ENCODE data around the gene IGFBPL1. TPM values are rescaled to one million over a fixed set of nuclear protein-coding genes. Genes with fewer than 3 reads are reported as not detected.

Gene IGFBPL1
- total RNA-seq, 1 donor from 2014 or later: 10.0 TPM

GRCh38 chr9:38417003-38417945 lies 7.0 kb downstream of the IGFBPL1 start:
- DNase-seq (ENCODE audit: low read depth): no peak
- peaks cover 22% of the 10 kb centered on the region for H3K27me3 ChIP-seq (ENCODE audit: control insufficient read depth, insufficient read depth, low read length)

DNA sequence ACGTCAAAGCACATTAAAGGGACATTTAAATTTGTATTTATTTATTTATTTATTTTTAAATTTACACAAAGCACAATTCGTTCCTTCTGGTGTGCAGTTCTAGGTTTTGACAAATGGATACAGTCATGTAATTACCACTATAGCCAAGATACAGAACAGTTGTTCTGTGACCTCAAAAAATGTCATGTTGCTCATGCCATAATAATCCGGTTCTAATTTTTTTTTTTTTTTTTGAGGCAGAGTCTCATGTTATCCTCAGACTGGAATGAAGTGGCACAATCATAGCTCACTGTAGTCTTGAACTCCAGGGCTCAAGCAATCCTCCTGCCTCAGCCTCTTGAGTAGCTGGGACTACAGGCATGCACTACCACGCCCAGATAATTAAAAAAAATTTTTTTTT lies 7.8 kb downstream of the IGFBPL1 start:
- H3K4me3 ChIP-seq (ENCODE audit: low read depth, low read length): no peak overlapping the region
- no peak for DNase-seq (ENCODE audit: low read depth)
- H3K27me3 ChIP-seq (ENCODE audit: control insufficient read depth, insufficient read depth, low read length): peaks cover 22% of the 10 kb centered on the region
- TF ChIP-seq, protein P1, sequence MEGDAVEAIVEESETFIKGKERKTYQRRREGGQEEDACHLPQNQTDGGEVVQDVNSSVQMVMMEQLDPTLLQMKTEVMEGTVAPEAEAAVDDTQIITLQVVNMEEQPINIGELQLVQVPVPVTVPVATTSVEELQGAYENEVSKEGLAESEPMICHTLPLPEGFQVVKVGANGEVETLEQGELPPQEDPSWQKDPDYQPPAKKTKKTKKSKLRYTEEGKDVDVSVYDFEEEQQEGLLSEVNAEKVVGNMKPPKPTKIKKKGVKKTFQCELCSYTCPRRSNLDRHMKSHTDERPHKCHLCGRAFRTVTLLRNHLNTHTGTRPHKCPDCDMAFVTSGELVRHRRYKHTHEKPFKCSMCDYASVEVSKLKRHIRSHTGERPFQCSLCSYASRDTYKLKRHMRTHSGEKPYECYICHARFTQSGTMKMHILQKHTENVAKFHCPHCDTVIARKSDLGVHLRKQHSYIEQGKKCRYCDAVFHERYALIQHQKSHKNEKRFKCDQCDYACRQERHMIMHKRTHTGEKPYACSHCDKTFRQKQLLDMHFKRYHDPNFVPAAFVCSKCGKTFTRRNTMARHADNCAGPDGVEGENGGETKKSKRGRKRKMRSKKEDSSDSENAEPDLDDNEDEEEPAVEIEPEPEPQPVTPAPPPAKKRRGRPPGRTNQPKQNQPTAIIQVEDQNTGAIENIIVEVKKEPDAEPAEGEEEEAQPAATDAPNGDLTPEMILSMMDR (IDR thresholded peaks at IDR 0.05; ENCODE audit: insufficient read depth, low read length, poor library complexity, severe bottlenecking): no peak
- no peaks in the 10 kb centered on the region for H3K36me3 ChIP-seq (ENCODE audit: control insufficient read depth, insufficient read depth, low read length)

More at GRCh38 chr9:38417003-38417945, 7.0 kb downstream of the IGFBPL1 start:
- no peaks in the 10 kb centered on the region for H3K36me3 ChIP-seq (ENCODE audit: control insufficient read depth, insufficient read depth, low read length)
- TF ChIP-seq, protein P1 (IDR thresholded peaks at IDR 0.05; ENCODE audit: insufficient read depth, low read length, poor library complexity, severe bottlenecking): peak; percentile 69
- H3K4me3 ChIP-seq (ENCODE audit: low read depth, low read length): no peak overlapping the region

DNA sequence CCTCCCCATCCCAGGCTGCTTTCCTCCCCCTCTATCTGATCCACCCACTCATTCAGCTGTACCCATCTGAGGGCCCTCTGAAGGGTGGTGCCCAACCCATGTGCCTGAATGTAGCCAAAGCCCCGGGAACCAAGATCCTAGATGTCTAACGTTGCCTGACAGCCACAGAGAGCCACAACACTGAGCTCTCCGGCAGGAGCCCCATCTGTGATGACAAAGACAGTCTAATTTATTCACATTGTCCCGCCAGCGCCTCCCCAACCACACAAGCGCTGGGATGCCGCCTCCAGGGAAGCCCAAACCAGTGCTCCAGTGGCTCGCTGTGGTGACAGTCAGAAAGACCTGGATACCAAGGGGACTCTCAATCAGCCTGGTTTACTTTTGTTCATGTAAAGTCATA lies 8.4 kb downstream of the IGFBPL1 start:
- Histone ChIP-seq H3K36me3 (ENCODE audit: control insufficient read depth, insufficient read depth, low read length) (no peaks in the 10 kb centered on the region), H3K4me3 (ENCODE audit: low read depth, low read length) (no peak overlapping the region), H3K27me3 (ENCODE audit: control insufficient read depth, insufficient read depth, low read length) (peaks cover 22% of the 10 kb centered on the region)
- no peak for DNase-seq (ENCODE audit: low read depth)
- TF ChIP-seq, protein P1 (IDR thresholded peaks at IDR 0.05; ENCODE audit: insufficient read depth, low read length, poor library complexity, severe bottlenecking): no peak

DNA sequence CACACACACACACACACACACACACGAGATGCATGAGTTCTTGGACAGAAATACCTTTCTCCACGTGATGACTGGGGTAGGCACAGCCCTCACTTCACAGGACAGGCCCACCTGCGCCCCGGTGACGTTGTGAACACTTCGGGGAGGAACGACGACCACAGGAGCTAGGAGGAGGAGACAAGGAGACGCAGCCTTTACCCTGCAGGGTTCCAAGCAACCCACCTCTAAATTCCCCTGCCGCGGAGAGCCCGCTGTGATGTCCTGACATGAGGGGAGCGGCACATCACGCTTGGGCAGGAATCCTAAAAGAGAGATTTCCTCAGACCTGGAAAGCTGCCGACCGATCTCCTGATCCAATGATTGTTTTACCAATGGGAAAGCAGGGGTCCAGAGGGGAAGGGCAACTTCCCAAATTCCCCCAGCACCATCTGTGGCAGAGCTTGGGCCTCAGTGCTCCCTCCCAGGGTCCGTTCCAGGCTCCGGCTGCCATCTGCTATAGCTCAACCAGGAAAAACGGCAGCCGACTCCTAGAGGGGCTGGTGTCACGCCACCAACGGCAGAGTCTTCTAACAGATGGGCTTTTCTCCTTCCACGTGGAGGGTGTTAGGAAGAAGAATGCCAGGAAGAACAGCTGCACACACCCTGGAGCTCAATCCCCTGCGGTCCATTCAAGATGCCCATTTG lies 10.1 kb downstream of the IGFBPL1 start:
- H3K36me3 ChIP-seq (ENCODE audit: control insufficient read depth, insufficient read depth, low read length): no peaks in the 10 kb centered on the region
- H3K4me3 ChIP-seq (ENCODE audit: low read depth, low read length): no peak overlapping the region
- TF ChIP-seq, protein P1 (IDR thresholded peaks at IDR 0.05; ENCODE audit: insufficient read depth, low read length, poor library complexity, severe bottlenecking): no peak
- no peak for DNase-seq (ENCODE audit: low read depth)
- peaks cover 22% of the 10 kb centered on the region for H3K27me3 ChIP-seq (ENCODE audit: control insufficient read depth, insufficient read depth, low read length)

- Histone ChIP-seq H3K36me3 (ENCODE audit: control insufficient read depth, insufficient read depth, low read length) (no peaks in the 10 kb centered on the region), H3K4me3 (ENCODE audit: low read depth, low read length) (no peak overlapping the region), H3K27me3 (ENCODE audit: control insufficient read depth, insufficient read depth, low read length) (peaks cover 20% of the 10 kb centered on the region)
- no peak for DNase-seq (ENCODE audit: low read depth)
- TF ChIP-seq, protein P1 (IDR thresholded peaks at IDR 0.05; ENCODE audit: insufficient read depth, low read length, poor library complexity, severe bottlenecking): no peak
These were observed 11.0 kb downstream of the IGFBPL1 start for GRCh38 chr9:38413283-38413682.
